ENCODE measurements around the gene ABHD17A.

DNA sequence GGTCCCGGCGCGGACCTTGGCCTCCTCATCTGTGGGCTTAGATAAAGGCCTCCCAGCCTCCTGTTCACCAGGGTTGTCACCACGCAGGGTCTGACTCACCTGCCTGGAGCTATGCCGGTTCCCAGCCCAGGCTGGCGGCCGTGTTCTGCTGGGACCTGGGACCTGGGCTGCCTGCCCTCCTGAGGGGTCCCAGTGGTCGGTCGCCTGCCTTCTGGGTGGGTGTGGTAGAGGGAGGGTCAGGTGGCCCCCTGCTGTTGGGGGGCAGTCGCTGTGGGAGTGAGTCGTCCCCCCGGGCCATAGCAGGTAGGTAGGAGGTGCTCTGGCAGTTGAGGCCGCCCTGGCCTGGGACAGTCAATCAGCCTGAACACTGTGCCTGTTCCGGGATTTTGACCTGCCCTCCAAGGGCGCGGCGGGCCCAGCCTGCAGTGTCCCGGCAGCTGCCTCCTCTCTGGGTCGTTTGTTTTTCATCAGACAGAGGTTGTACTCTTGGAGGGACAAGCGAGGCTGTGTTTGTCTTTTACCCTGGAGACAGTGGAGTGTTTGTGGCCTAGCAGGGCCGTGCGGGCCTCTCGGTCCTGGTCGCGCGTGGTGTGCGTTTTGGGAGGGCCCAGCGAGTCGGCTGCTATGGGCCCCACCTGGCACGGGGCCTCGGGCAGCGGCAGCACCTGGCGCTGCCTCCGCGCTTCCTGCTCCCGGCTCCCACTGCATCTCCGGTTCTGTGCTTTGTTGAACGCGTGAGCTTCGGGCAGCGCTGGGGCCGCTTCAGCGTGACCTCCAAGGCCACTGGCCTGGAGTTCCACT is 22.5 kb upstream of the ABHD17A start:
- TF ChIP-seq, protein P1, sequence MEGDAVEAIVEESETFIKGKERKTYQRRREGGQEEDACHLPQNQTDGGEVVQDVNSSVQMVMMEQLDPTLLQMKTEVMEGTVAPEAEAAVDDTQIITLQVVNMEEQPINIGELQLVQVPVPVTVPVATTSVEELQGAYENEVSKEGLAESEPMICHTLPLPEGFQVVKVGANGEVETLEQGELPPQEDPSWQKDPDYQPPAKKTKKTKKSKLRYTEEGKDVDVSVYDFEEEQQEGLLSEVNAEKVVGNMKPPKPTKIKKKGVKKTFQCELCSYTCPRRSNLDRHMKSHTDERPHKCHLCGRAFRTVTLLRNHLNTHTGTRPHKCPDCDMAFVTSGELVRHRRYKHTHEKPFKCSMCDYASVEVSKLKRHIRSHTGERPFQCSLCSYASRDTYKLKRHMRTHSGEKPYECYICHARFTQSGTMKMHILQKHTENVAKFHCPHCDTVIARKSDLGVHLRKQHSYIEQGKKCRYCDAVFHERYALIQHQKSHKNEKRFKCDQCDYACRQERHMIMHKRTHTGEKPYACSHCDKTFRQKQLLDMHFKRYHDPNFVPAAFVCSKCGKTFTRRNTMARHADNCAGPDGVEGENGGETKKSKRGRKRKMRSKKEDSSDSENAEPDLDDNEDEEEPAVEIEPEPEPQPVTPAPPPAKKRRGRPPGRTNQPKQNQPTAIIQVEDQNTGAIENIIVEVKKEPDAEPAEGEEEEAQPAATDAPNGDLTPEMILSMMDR (IDR thresholded peaks at IDR 0.05), result no peak
- no peak for TF ChIP-seq EZH2 (IDR thresholded peaks at IDR 0.05; ENCODE audit: borderline replicate concordance, insufficient read depth, low read depth, low read length, poor library complexity, severe bottlenecking)

Measured in B cell (primary cell).